Measurements from ENCODE around the gene DHRS12. TPM values are rescaled to one million over a fixed set of nuclear protein-coding genes. Genes with fewer than 3 reads are reported as not detected.

The DHRS12 gene
- total RNA-seq, 1 experiment from 2014 or later, result 6.8 TPM

GRCh38 chr13:51823863-51824262 is 19.9 kb upstream of the DHRS12 start:
- TF ChIP-seq CTCF (IDR thresholded peaks at IDR 0.05; ENCODE audit: unreplicated experiment), result no peak
- H3K36me3 Mint-ChIP-seq (ENCODE audit: insufficient read depth, unreplicated experiment), result no peaks in the 10 kb centered on the region
- no TSS peak for BruUV-seq (replicated peaks)
- no peak overlapping the region for H3K27ac Mint-ChIP-seq (ENCODE audit: low read depth, unreplicated experiment)
- intact Hi-C loops (cut with micrococcal nuclease), result no loop called here
- no peak for DNase-seq (ENCODE audit: unreplicated experiment)
- H3K9me3 Mint-ChIP-seq (ENCODE audit: unreplicated experiment), result no peaks in the 10 kb centered on the region
- no peak overlapping the region for H3K4me3 Mint-ChIP-seq (ENCODE audit: unreplicated experiment)
- peaks cover 44% of the 10 kb centered on the region for H3K27me3 Mint-ChIP-seq (ENCODE audit: insufficient read depth, unreplicated experiment)
- H3K4me1 Mint-ChIP-seq (ENCODE audit: insufficient read depth, unreplicated experiment), result peaks cover 19% of the 10 kb centered on the region
- ChIA-PET CTCF (interaction anchor here (4.9 kb wide), 1 partner anchor 9 kb away, joined by 36 read pairs; no protein-coding TSS in a partner anchor), POLR2A (interaction anchor here (0.5 kb wide), 1 partner anchor 403 kb away, joined by 3 read pairs; no protein-coding TSS in a partner anchor)

GRCh38 chr13:51823359-51823758 is 19.4 kb upstream of the DHRS12 start:
- no peak for DNase-seq (ENCODE audit: unreplicated experiment)
- intact Hi-C loops (cut with micrococcal nuclease), result no loop called here
- H3K9me3 Mint-ChIP-seq (ENCODE audit: unreplicated experiment), result no peaks in the 10 kb centered on the region
- peaks cover 44% of the 10 kb centered on the region for H3K27me3 Mint-ChIP-seq (ENCODE audit: insufficient read depth, unreplicated experiment)
- peaks cover 22% of the 10 kb centered on the region for H3K4me1 Mint-ChIP-seq (ENCODE audit: insufficient read depth, unreplicated experiment)
- H3K27ac Mint-ChIP-seq (ENCODE audit: low read depth, unreplicated experiment), result no peak overlapping the region
- no peak for TF ChIP-seq CTCF (IDR thresholded peaks at IDR 0.05; ENCODE audit: unreplicated experiment)
- ChIA-PET CTCF (interaction anchor here (0.6 to 4.9 kb wide), 3 partner anchors 8 to 308 kb away, joined by 3 to 36 read pairs (median 3); no protein-coding TSS in a partner anchor), POLR2A (interaction anchor here (0.5 kb wide), 1 partner anchor 403 kb away, joined by 3 read pairs; no protein-coding TSS in a partner anchor)
- H3K4me3 Mint-ChIP-seq (ENCODE audit: unreplicated experiment), result no peak overlapping the region
- no peaks in the 10 kb centered on the region for H3K36me3 Mint-ChIP-seq (ENCODE audit: insufficient read depth, unreplicated experiment)
- no TSS peak for BruUV-seq (replicated peaks)

GRCh38 chr13:51822106-51822815 is 18.3 kb upstream of the DHRS12 start:
- H3K36me3 Mint-ChIP-seq (ENCODE audit: insufficient read depth, unreplicated experiment), result no peaks in the 10 kb centered on the region
- intact Hi-C loops (cut with micrococcal nuclease), result no loop called here
- POLR2A ChIA-PET, result interaction anchor here (0.6 kb wide), 1 partner anchor 401 kb away, joined by 4 read pairs; no protein-coding TSS in a partner anchor
- CTCF ChIA-PET, result interaction anchor here (0.6 to 4.9 kb wide), 5 partner anchors 7 to 379 kb away, joined by 3 to 36 read pairs (median 3); no protein-coding TSS in a partner anchor
- DNase-seq (ENCODE audit: unreplicated experiment), result no peak
- H3K27ac Mint-ChIP-seq (ENCODE audit: low read depth, unreplicated experiment), result no peak overlapping the region
- no peaks in the 10 kb centered on the region for H3K9me3 Mint-ChIP-seq (ENCODE audit: unreplicated experiment)
- no peak overlapping the region for H3K4me3 Mint-ChIP-seq (ENCODE audit: unreplicated experiment)
- TF ChIP-seq CTCF (IDR thresholded peaks at IDR 0.05; ENCODE audit: unreplicated experiment), result no peak
- peaks cover 50% of the 10 kb centered on the region for H3K27me3 Mint-ChIP-seq (ENCODE audit: insufficient read depth, unreplicated experiment)
- no TSS peak for BruUV-seq (replicated peaks)
- H3K4me1 Mint-ChIP-seq (ENCODE audit: insufficient read depth, unreplicated experiment), result peaks cover 21% of the 10 kb centered on the region

GRCh38 chr13:51821606-51822005 is 17.6 kb upstream of the DHRS12 start:
- intact Hi-C loops (cut with micrococcal nuclease), result no loop called here
- H3K4me1 Mint-ChIP-seq (ENCODE audit: insufficient read depth, unreplicated experiment), result peaks cover 21% of the 10 kb centered on the region
- no peak overlapping the region for H3K27ac Mint-ChIP-seq (ENCODE audit: low read depth, unreplicated experiment)
- no peaks in the 10 kb centered on the region for H3K36me3 Mint-ChIP-seq (ENCODE audit: insufficient read depth, unreplicated experiment)
- DNase-seq (ENCODE audit: unreplicated experiment), result no peak
- BruUV-seq (replicated peaks), result no TSS peak
- H3K27me3 Mint-ChIP-seq (ENCODE audit: insufficient read depth, unreplicated experiment), result peaks cover 57% of the 10 kb centered on the region
- TF ChIP-seq CTCF (IDR thresholded peaks at IDR 0.05; ENCODE audit: unreplicated experiment), result no peak
- POLR2A ChIA-PET, result interaction anchor here (0.6 kb wide), 1 partner anchor 401 kb away, joined by 4 read pairs; no protein-coding TSS in a partner anchor
- H3K9me3 Mint-ChIP-seq (ENCODE audit: unreplicated experiment), result no peaks in the 10 kb centered on the region
- no peak overlapping the region for H3K4me3 Mint-ChIP-seq (ENCODE audit: unreplicated experiment)
- CTCF ChIA-PET, result interaction anchor here (0.7 to 1.8 kb wide), 3 partner anchors 9 to 380 kb away, joined by 3 to 5 read pairs (median 3); no protein-coding TSS in a partner anchor

Data from MCF 10A (cell line).